PC-3 (cell line): ENCODE measurements around the gene U2SURP.

Experiments used
- CTCF ChIP-seq: fragments of 300-600 bp; sonication (generic); conservative IDR thresholded peaks from 2 replicates; pipeline ENCODE4 v1.5.1; 2017; ENCODE audit warnings: antibody characterized with exemption, low read depth, mild to moderate bottlenecking, low read length
- EZH2 ChIP-seq: fragments of 300-600 bp; sonication (generic); IDR thresholded peaks from one replicate; pipeline ENCODE4 v1.6.1; 2017; ENCODE audit warnings: antibody characterized with exemption, mild to moderate bottlenecking, low read length; ENCODE audit not compliant: unreplicated experiment
- EZH2phosphoT487 ChIP-seq: fragments of 300-600 bp; sonication (generic); IDR thresholded peaks from 2 replicates; pipeline ENCODE4 v1.6.1; 2018; ENCODE audit warnings: mild to moderate bottlenecking, antibody characterized with exemption, low read length, borderline replicate concordance

GRCh38 chr3:143063018-143063417 is 61.6 kb downstream of the U2SURP start:
- TF ChIP-seq CTCF (no peak), EZH2 (no peak), EZH2phosphoT487 (no peak)
